HG02571 (cell line): ENCODE results near the gene SLIRP.
A peak's percentile ranks its signal among the peaks of the same experiment; 100 is the strongest.
"Not testable (repeated sequence)": the region's sequence is repeated elsewhere in the genome, so short reads cannot be mapped to it uniquely, and the experiment has no call there.

ENCODE experiments used
- ATAC-seq: cut with Tn5 transposase; IDR thresholded peaks from one replicate; pipeline ENCODE4 v1.9.1; 2021; ENCODE audit warnings: mild to moderate bottlenecking, moderate library complexity; ENCODE audit not compliant: unreplicated experiment

SLIRP gene

GRCh38 chr14:77707724-77708408 lies at the start of gene SLIRP, which contains the start of gene ALKBH1:
SLIRP (plus strand) TSS chr14:77708103; CDS start chr14:77708112, 9 bp downstream.
ALKBH1 (minus strand) TSS chr14:77708023; CDS start chr14:77708004, 19 bp downstream.
- peak; percentile 96 for ATAC-seq

GRCh38 chr14:77659831-77660230 lies 48.1 kb upstream of the SLIRP start:
- ATAC-seq, result no peak

GRCh38 chr14:77660754-77661153 lies 47.1 kb upstream of the SLIRP start:
- no peak for ATAC-seq

GRCh38 chr14:77661562-77661961 lies 46.3 kb upstream of the SLIRP start:
- ATAC-seq, result not testable (repeated sequence)

GRCh38 chr14:77663293-77663692 lies 44.6 kb upstream of the SLIRP start:
- ATAC-seq, result no peak

GRCh38 chr14:77667331-77667730 lies 40.6 kb upstream of the SLIRP start:
- no peak for ATAC-seq

GRCh38 chr14:77673193-77673592 lies 34.7 kb upstream of the SLIRP start:
- ATAC-seq, result no peak

- no peak for ATAC-seq
Observed at GRCh38 chr14:77674931-77675330, 33.0 kb upstream of the SLIRP start.

GRCh38 chr14:77681196-77682157 lies 26.4 kb upstream of the SLIRP start:
- no peak for ATAC-seq

- no peak for ATAC-seq
Observed at GRCh38 chr14:77682158-77682553, 25.7 kb upstream of the SLIRP start.

- no peak for ATAC-seq
Observed at GRCh38 chr14:77691259-77691658, 16.6 kb upstream of the SLIRP start.

GRCh38 chr14:77707355-77707723 lies 564 bp upstream of the SLIRP start:
- ATAC-seq, result peak; percentile 34

GRCh38 chr14:77708749-77709148 lies 846 bp downstream of the SLIRP start:
- ATAC-seq, result no peak

GRCh38 chr14:77709412-77709811 lies 1.5 kb downstream of the SLIRP start:
- no peak for ATAC-seq

- no peak for ATAC-seq
Observed at GRCh38 chr14:77710364-77710763, 2.5 kb downstream of the SLIRP start.

- ATAC-seq, result no peak
Observed at GRCh38 chr14:77714926-77715325, 7.0 kb downstream of the SLIRP start.

- ATAC-seq, result no peak
Observed at GRCh38 chr14:77717608-77718305, 9.9 kb downstream of the SLIRP start.

GRCh38 chr14:77721437-77721836 lies 13.5 kb downstream of the SLIRP start:
- ATAC-seq, result no peak

GRCh38 chr14:77722301-77722700 lies 14.4 kb downstream of the SLIRP start:
- no peak for ATAC-seq

- ATAC-seq, result no peak
Observed at GRCh38 chr14:77730976-77731497, 23.1 kb downstream of the SLIRP start.
